Measurements from ENCODE around the gene LDLRAD4.

DNA sequence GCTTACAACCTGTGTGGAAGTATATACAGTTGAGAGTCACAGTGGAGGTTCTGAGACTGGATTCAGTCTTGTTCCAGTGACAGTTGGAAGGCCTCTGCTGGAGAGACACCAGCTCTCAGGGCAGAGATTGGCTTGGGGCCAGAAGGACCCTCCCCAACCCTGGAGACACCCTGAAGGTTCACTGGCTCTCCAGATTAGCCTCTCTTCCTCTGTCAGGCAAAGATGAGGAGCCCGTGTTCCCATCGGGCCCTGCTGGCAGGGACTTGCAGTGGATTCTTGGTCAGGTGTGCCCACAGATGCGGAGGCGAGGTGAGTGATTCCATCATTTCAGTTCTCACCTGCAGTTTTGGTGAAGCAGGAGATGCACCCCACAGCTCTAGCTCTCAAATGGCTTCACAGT lies 429.2 kb downstream of the LDLRAD4 start:
- no peak for TF ChIP-seq TCF12 (IDR thresholded peaks at IDR 0.05; ENCODE audit: low read depth)
- TF ChIP-seq FOXM1 (IDR thresholded peaks at IDR 0.05; ENCODE audit: borderline replicate concordance, low read depth): no peak
- TF ChIP-seq RAD21 (IDR thresholded peaks at IDR 0.05; ENCODE audit: low read depth): no peak
- TF ChIP-seq, protein P1, sequence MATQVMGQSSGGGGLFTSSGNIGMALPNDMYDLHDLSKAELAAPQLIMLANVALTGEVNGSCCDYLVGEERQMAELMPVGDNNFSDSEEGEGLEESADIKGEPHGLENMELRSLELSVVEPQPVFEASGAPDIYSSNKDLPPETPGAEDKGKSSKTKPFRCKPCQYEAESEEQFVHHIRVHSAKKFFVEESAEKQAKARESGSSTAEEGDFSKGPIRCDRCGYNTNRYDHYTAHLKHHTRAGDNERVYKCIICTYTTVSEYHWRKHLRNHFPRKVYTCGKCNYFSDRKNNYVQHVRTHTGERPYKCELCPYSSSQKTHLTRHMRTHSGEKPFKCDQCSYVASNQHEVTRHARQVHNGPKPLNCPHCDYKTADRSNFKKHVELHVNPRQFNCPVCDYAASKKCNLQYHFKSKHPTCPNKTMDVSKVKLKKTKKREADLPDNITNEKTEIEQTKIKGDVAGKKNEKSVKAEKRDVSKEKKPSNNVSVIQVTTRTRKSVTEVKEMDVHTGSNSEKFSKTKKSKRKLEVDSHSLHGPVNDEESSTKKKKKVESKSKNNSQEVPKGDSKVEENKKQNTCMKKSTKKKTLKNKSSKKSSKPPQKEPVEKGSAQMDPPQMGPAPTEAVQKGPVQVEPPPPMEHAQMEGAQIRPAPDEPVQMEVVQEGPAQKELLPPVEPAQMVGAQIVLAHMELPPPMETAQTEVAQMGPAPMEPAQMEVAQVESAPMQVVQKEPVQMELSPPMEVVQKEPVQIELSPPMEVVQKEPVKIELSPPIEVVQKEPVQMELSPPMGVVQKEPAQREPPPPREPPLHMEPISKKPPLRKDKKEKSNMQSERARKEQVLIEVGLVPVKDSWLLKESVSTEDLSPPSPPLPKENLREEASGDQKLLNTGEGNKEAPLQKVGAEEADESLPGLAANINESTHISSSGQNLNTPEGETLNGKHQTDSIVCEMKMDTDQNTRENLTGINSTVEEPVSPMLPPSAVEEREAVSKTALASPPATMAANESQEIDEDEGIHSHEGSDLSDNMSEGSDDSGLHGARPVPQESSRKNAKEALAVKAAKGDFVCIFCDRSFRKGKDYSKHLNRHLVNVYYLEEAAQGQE (IDR thresholded peaks at IDR 0.05; ENCODE audit: low read depth): no peak
- TF ChIP-seq, protein P2, sequence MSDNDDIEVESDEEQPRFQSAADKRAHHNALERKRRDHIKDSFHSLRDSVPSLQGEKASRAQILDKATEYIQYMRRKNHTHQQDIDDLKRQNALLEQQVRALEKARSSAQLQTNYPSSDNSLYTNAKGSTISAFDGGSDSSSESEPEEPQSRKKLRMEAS (IDR thresholded peaks at IDR 0.05): no peak
- no peak for TF ChIP-seq NFIC (IDR thresholded peaks at IDR 0.05)
- no peak for TF ChIP-seq EP300 (IDR thresholded peaks at IDR 0.05; ENCODE audit: borderline replicate concordance)
- no peak for TF ChIP-seq EGR1 (IDR thresholded peaks at IDR 0.05)
